Lung (tissue), 12 donors: ENCODE data around the gene FBN1. TPM values are rescaled to one million over a fixed set of nuclear protein-coding genes. Genes with fewer than 3 reads are reported as not detected.

Experiments used
- ATAC-seq: fragments of 200-7000 bp; cut with Tn5 transposase; one replicate; pipeline ENCODE4 v1.9.1; 2020; ENCODE audit warnings: moderate number of reproducible peaks; ENCODE audit not compliant: insufficient read depth, low FRiP score
- DNase-seq, 3 donors: peaks; one replicate each; pipeline ENCODE4 v3.0.0-alpha.2; 2013 to 2017
- H3K27ac ChIP-seq, 2 donors: one replicate each; pipeline ENCODE4 v1.5.1; 2013; ENCODE audit warnings: mild to moderate bottlenecking in 2 of 2, moderate library complexity in 2 of 2, control low read depth in 1 of 2, inconsistent platforms in 1 of 2, low read depth in 1 of 2, low read length in 1 of 2
- H3K27me3 ChIP-seq, 3 donors: one replicate each; pipeline ENCODE4 v1.5.1; 2013; ENCODE audit warnings: low read length in 2 of 3; ENCODE audit not compliant: control insufficient read depth in 3 of 3, insufficient read depth in 3 of 3
- H3K36me3 ChIP-seq, 4 donors: one replicate each; pipeline ENCODE4 v1.5.1; 2013; ENCODE audit warnings: low read length in 4 of 4, mild to moderate bottlenecking in 1 of 4, moderate library complexity in 1 of 4; ENCODE audit not compliant: control insufficient read depth in 4 of 4, insufficient read depth in 4 of 4
- H3K4me1 ChIP-seq, 5 donors: one replicate each; pipeline ENCODE4 v1.5.1; 2013; ENCODE audit warnings: low read length in 5 of 5, mild to moderate bottlenecking in 2 of 5, moderate library complexity in 1 of 5; ENCODE audit not compliant: control insufficient read depth in 5 of 5, insufficient read depth in 5 of 5
- H3K4me3 ChIP-seq: one replicate; pipeline ENCODE4 v1.5.1; 2013; ENCODE audit warnings: mild to moderate bottlenecking, control low read depth, moderate library complexity
- H3K9ac ChIP-seq, 2 donors: one replicate each; pipeline ENCODE4 v1.5.1; 2013; ENCODE audit warnings: low read length in 2 of 2, control low read depth in 1 of 2; ENCODE audit not compliant: insufficient read depth in 1 of 2
- H3K9me3 ChIP-seq, 4 donors: one replicate each; pipeline ENCODE4 v1.5.1; 2013; ENCODE audit warnings: low read length in 3 of 4, mild to moderate bottlenecking in 1 of 4, moderate library complexity in 1 of 4; ENCODE audit not compliant: control insufficient read depth in 4 of 4, insufficient read depth in 3 of 4
- CTCF ChIP-seq: IDR thresholded peaks from 2 replicates; pipeline ENCODE4 v1.5.1; 2012; ENCODE audit warnings: mild to moderate bottlenecking; ENCODE audit errors: control extremely low read depth, extremely low read depth
- WGBS, 2 donors: extraction: QIAGEN DNeasy Blood & Tissue Kit; methylation state at CpG; one replicate each; pipeline ENCODE4 v1.1.7; 2013; 5-methylcytosine and 5-hydroxymethylcytosine counted together
- polyA plus RNA-seq, 2 donors: library from polyadenylated mRNA; stranded (reverse); fragments of 200-250 nt; gene quantifications; one replicate each; pipeline ENCODE4 v1.2.1, GENCODE V29; 2013
- total RNA-seq, 2 donors: library from RNA; depleted of rRNA in 1 of 2; stranded (reverse); fragments of >200 nt in 1 of 2; gene quantifications; one replicate each; pipeline ENCODE4 v1.2.1, GENCODE V29; 2014 to 2021
- donor health status: control.
- donor health status: control.
- donor health status: Bipolar disorder and iron deficiency.
- donor health status: healthy.
- donor health status: DM: yes; HTN: yes; CAD: no.

Gene FBN1
- total and polyA plus RNA-seq, 4 donors: 6.0 to 170 (median 60.8) TPM

DNA sequence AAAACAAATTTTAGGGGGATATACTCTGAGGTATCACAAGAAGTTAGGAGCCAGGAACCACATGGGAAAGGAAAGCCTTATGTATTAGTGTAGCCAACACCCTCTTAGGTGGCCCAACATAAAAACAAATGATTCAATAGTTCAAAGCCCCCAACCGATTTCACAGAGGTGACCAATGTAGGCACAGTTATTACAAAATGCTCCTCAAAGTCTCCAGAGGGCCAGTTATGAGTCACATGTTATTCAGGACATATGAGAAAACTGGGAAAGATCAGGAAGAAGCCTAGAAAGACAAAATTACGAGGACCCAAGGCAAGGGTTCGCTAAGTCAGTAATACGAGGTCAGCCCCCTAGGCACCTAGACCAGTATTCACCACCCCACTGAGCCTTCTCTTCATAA, 29.9 kb upstream of the FBN1 start:
- no peaks in the 10 kb centered on the region for H3K9me3 ChIP-seq
- no peak overlapping the region for H3K4me3 ChIP-seq
- H3K36me3 ChIP-seq: no peaks in the 10 kb centered on the region
- WGBS, 2 donors: 93 to 97% methylated on average over 4 of the region's 4 CpGs
- no peak overlapping the region for H3K9ac ChIP-seq
- DNase-seq: no peak
- no peak for ATAC-seq
- H3K27ac ChIP-seq: no peak overlapping the region
- no peaks in the 10 kb centered on the region for H3K27me3 ChIP-seq
- no peaks in the 10 kb centered on the region for H3K4me1 ChIP-seq
- TF ChIP-seq CTCF: no peak

- no peaks in the 10 kb centered on the region for H3K4me1 ChIP-seq
- TF ChIP-seq CTCF: no peak
- no peak for DNase-seq
- no peaks in the 10 kb centered on the region for H3K36me3 ChIP-seq
- ATAC-seq: no peak
- H3K9me3 ChIP-seq: no peaks in the 10 kb centered on the region
- WGBS, 2 donors: 53 to 60% methylated on average over 3 of the region's 3 CpGs
- no peak overlapping the region for H3K4me3 ChIP-seq
- H3K9ac ChIP-seq: no peak overlapping the region
- H3K27ac ChIP-seq: no peak overlapping the region
- H3K27me3 ChIP-seq: no peaks in the 10 kb centered on the region
Measured at GRCh38 chr15:48674876-48675275, 29.4 kb upstream of the FBN1 start.

GRCh38 chr15:48672206-48672605, 26.7 kb upstream of the FBN1 start:
- TF ChIP-seq CTCF: no peak
- DNase-seq (no peak), ATAC-seq (no peak)
- 83 to 89% methylated on average over 6 of the region's 6 CpGs for WGBS, 2 donors
- Histone ChIP-seq H3K9ac (no peak overlapping the region), H3K4me1 (no peaks in the 10 kb centered on the region), H3K36me3 (no peaks in the 10 kb centered on the region), H3K27me3 (no peaks in the 10 kb centered on the region), H3K9me3 (no peaks in the 10 kb centered on the region), H3K27ac (no peak overlapping the region), H3K4me3 (no peak overlapping the region)

DNA sequence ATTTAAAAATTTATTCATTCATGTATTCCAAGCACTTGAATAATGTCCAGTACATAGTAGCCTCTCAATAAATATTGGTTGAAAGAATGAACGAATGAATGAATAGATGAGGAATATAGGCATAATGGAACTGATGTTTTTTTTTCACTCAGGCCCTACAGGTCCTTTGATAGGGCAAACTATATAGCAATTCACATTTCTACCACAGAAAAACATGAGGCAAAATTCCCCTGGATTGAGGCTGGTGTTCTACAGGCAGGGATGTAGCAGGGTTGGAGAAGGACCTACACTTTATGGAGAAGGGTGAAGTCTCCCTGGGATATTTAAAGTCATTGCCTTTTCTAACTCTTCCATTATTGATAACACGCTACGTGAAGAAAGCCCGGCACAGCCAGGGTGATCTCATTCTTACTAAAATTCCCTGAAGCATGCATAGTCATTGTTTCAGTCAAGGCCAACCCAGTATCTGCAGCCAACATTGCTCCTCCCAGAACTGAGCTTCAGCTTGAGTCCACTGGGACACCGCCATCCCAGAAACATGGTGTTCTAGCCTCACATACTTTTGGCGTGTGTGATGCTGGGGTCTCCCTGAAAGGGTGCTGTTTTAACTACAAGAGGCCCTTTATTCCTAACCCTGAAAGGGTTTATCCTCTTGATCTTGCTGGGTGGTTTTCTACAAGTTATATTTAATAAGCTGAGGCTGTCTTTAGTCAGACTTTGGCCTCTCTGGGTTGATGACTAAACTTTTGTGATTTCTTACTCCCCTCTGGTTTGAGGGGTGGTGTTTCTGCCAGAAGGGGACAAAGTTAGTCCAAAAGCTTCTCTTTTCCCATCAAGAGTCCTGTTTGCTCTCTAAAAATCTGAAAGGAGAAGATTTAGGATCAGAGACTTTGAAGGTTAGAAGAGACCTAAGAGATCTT, 25.9 kb upstream of the FBN1 start:
- TF ChIP-seq CTCF: no peak
- no peak for ATAC-seq

More for the DNA sequence above, 25.9 kb upstream of the FBN1 start:
- Histone ChIP-seq H3K9ac (no peak overlapping the region), H3K27ac (no peak overlapping the region), H3K27me3 (no peaks in the 10 kb centered on the region), H3K4me1 (no peaks in the 10 kb centered on the region), H3K4me3 (no peak overlapping the region), H3K36me3 (no peaks in the 10 kb centered on the region), H3K9me3 (no peaks in the 10 kb centered on the region)
- 77 to 81% methylated on average over 6 of the region's 6 CpGs for WGBS, 2 donors
- DNase-seq: no peak
